ENCODE results near the gene SURF2. TPM values are rescaled to one million over a fixed set of nuclear protein-coding genes. Genes with fewer than 3 reads are reported as not detected.
A peak's percentile ranks its signal among the peaks of the same experiment; 100 is the strongest.
"Not testable (repeated sequence)": the region's sequence is repeated elsewhere in the genome, so short reads cannot be mapped to it uniquely, and the experiment has no call there.

The SURF2 gene
- total RNA-seq: 10 to 100 TPM in 2 of 6 experiments, 1 to 10 TPM in 4; 6.3 to 16.9 (median 8.2) TPM
- long read RNA-seq, transcript SURF2-201 (6 exons, 842 nt): major isoform, 7 of 7 reads
- long read RNA-seq, partial matches to known transcripts: 0 of 7 reads
- long read RNA-seq, other reads (novel, unspliced or antisense): 0 of 7 reads

DNA sequence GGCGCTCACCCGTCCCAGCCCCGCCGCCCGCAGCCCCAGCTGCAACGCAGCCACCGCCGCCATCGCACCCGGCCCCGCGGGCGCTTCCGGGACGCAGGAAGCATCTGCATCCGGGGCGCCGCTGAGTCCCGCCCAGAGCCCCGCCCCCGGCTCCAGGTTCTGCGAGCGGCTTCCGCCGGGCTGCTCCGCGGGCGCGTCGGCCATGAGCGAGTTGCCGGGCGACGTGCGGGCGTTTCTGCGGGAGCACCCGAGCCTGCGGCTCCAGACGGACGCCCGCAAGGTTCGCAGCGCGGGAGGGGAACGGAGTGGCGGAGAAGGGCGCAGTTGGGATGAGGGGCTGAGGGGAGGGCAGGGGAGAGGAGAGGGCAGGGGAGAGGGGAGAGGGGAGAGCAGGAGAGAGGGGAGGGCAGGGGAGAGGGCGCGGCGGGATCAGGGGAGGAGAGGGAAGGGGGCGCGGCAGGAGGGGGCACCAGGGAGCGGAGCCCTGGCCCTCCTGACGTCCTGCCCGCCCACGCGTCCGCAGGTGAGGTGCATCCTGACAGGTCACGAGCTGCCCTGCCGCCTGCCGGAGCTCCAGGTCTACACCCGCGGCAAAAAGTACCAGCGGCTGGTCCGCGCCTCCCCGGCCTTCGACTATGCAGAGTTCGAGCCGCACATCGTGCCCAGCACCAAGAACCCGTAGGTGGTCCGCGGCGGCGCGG is at the start of gene SURF2, which contains the start of gene SURF1:
TSS of gene SURF2 (plus strand) at position 160 of the 701 bp plus-strand sequence. CDS start at position 203, 43 bp downstream.
TSS of gene SURF1 (minus strand) at position 97 of the 701 bp plus-strand sequence. CDS start at position 63, 34 bp downstream.
- peaks cover 0 to 23% (median 5%) of the 10 kb centered on the region in 4 donors for H3K4me1 ChIP-seq

DNA sequence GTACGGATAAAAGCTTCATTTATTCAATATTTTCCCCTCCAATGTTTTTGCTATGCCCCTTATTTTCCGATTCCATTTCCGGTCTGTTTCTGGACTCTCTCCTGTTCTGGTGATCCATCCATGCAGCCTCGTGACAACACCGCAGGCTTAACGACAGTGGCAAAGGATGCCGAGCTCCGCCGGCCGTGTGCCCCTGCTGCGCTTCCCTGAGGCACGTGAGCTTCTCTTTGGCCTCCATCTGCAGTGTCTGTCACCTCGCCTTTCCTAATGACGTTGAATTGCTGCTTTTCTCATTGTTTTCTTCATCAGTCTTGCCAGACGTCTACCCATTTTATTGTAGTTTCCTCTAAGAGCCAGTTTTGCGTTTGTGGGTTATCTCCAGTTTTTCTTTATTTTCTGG is 49.0 kb upstream of the SURF2 start:
- Histone ChIP-seq H3K36me3 (no peaks in the 10 kb centered on the region), H3K9me3 (no peaks in the 10 kb centered on the region), H3K4me1 (no peaks in the 10 kb centered on the region), H3K4me3 (no peak overlapping the region), H3K27me3 (no peaks in the 10 kb centered on the region), H3K27ac (no peak overlapping the region)
- no peak for TF ChIP-seq POLR2A (IDR thresholded peaks at IDR 0.05)
- TF ChIP-seq, protein P1, sequence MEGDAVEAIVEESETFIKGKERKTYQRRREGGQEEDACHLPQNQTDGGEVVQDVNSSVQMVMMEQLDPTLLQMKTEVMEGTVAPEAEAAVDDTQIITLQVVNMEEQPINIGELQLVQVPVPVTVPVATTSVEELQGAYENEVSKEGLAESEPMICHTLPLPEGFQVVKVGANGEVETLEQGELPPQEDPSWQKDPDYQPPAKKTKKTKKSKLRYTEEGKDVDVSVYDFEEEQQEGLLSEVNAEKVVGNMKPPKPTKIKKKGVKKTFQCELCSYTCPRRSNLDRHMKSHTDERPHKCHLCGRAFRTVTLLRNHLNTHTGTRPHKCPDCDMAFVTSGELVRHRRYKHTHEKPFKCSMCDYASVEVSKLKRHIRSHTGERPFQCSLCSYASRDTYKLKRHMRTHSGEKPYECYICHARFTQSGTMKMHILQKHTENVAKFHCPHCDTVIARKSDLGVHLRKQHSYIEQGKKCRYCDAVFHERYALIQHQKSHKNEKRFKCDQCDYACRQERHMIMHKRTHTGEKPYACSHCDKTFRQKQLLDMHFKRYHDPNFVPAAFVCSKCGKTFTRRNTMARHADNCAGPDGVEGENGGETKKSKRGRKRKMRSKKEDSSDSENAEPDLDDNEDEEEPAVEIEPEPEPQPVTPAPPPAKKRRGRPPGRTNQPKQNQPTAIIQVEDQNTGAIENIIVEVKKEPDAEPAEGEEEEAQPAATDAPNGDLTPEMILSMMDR (IDR thresholded peaks at IDR 0.05): no peak
- no peak for DNase-seq
- ATAC-seq: no peak
- WGBS (ENCODE audit: insufficient coverage, low coverage, low lambda C conversion rate, missing lambda C conversion rate): 46% methylated on average over 13 of the region's 16 CpGs
- intact Hi-C loops (cut with DNase I): no loop called here

More for the DNA sequence above, at the start of gene SURF2, which contains the start of gene SURF1:
- Histone ChIP-seq H3K27me3 (no peaks in the 10 kb centered on the region), H3K36me3 (peaks cover 0 to 33% (median 9%) of the 10 kb centered on the region in 4 donors), H3K27ac (peak within 1 kb of the TSS in 2 of 3 donors; percentile 53 to 55), H3K9me3 (no peaks in the 10 kb centered on the region), H3K4me3 (peak within 1 kb of the TSS; percentile 58 to 91 (median 85))
- intact Hi-C loops (cut with DNase I): loop anchor here in 1 of 2 donors (10.0 kb wide), 1 partner anchor 48 kb away; no protein-coding TSS in a partner anchor
- peak; percentile 82 to 95 (median 88) for ATAC-seq
- DNase-seq: peak; percentile 91 to 92 (median 92)
- peak; percentile 28 for TF ChIP-seq POLR2A (IDR thresholded peaks at IDR 0.05)
- TF ChIP-seq, protein P1 (IDR thresholded peaks at IDR 0.05): peak in 3 of 4 donors; percentile 10 to 22 (median 13)
- 0% methylated on average over 9 of the region's 78 CpGs for WGBS (ENCODE audit: insufficient coverage, low coverage, low lambda C conversion rate, missing lambda C conversion rate)

DNA sequence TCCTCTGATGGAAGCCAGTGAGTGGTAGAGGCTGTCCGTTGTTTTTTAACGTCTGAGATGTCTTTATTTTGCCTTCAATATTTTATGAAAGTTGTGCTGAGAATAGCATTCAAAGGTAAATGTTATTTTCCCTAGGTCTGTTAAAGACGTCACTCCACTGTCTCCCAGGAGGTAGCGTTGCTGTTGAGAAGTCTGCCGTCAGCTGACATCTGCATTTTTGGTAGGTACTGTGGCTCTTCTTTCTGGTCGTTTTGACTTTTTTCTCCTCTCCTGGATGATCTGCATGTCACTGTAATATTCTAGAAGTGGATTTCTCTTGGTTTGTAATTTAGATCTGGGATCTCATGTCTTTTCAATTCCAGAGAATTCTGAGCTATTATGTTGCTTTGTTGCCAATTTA is 46.7 kb upstream of the SURF2 start:
- Histone ChIP-seq H3K27ac (no peak overlapping the region), H3K4me1 (no peaks in the 10 kb centered on the region), H3K27me3 (no peaks in the 10 kb centered on the region), H3K9me3 (no peaks in the 10 kb centered on the region), H3K36me3 (no peaks in the 10 kb centered on the region), H3K4me3 (no peak overlapping the region)
- intact Hi-C loops (cut with DNase I): no loop called here
- no peak for DNase-seq
- WGBS (ENCODE audit: insufficient coverage, low coverage, low lambda C conversion rate, missing lambda C conversion rate): 63% methylated on average over 5 of the region's 6 CpGs
- TF ChIP-seq POLR2A (IDR thresholded peaks at IDR 0.05): no peak
- TF ChIP-seq, protein P1 (IDR thresholded peaks at IDR 0.05): no peak
- no peak for ATAC-seq

DNA sequence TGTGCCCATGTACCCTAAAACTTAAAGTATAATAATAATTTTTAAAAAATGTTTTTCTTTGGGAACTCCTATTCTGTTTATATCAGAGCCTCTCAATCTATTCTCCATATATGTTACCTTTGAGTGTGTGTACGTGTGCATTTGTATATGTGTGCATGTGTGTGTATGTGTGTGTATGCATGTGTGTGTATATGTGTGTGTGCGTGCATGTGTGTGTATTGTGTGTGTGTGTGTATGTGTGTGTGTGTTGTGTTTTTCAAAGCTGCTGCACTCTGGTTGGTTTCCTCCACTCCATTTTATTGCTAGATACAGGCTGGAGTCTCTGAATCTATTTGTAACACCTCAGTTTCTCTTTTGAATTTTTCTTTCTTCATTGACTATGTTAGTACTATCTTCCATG is 40.4 kb upstream of the SURF2 start:
- Histone ChIP-seq H3K4me1 (no peaks in the 10 kb centered on the region), H3K36me3 (no peaks in the 10 kb centered on the region), H3K27ac (no peak overlapping the region), H3K9me3 (no peaks in the 10 kb centered on the region), H3K4me3 (no peak overlapping the region), H3K27me3 (no peaks in the 10 kb centered on the region)
- DNase-seq: no peak
- 28% methylated on average over 2 of the region's 2 CpGs for WGBS (ENCODE audit: insufficient coverage, low coverage, low lambda C conversion rate, missing lambda C conversion rate)
- TF ChIP-seq POLR2A (IDR thresholded peaks at IDR 0.05): no peak
- TF ChIP-seq, protein P1 (IDR thresholded peaks at IDR 0.05): no peak
- intact Hi-C loops (cut with DNase I): no loop called here
- ATAC-seq: no peak

DNA sequence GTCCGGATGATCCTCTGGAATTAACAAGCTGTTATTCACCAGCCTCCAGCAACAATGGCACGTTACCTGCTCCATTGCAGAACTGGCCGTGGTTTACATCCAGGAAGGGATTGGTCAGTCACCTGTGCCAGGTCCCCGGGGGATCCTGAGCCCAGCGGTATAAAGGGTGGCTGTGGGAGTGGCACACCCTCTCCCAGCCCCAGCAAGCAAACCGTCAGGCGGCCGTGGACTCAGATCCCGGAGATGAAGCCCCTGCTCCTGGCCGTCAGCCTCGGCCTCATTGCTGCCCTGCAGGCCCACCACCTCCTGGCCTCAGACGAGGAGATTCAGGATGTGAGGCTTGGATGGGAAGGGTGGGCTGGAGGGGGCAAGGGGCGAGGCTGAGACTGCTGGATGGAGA is 38.8 kb upstream of the SURF2 start:
- ATAC-seq; H3K4me3 ChIP-seq; H3K27me3 ChIP-seq; intact Hi-C loops (cut with DNase I); H3K27ac ChIP-seq; H3K4me1 ChIP-seq; H3K36me3 ChIP-seq; H3K9me3 ChIP-seq: not testable (repeated sequence)
- WGBS (ENCODE audit: insufficient coverage, low coverage, low lambda C conversion rate, missing lambda C conversion rate): no CpG with 5 or more reads among the region's 13 CpGs
- peak in 1 of 3 donors; percentile 31 for DNase-seq

All from right lobe of liver (tissue), 6 donors.